Stromal cell of bone marrow (primary cell): ENCODE measurements around the gene TSPEAR.
"Not testable (repeated sequence)": the region's sequence is repeated elsewhere in the genome, so short reads cannot be mapped to it uniquely, and the experiment has no call there.

Source experiments
- DNase-seq: peaks from one replicate; pipeline ENCODE4 v3.0.0-alpha.2; 2012; ENCODE audit warnings: low read depth

Gene TSPEAR

GRCh38 chr21:44603911-44604310 lies 107.5 kb downstream of the TSPEAR start:
- DNase-seq: no peak

DNA sequence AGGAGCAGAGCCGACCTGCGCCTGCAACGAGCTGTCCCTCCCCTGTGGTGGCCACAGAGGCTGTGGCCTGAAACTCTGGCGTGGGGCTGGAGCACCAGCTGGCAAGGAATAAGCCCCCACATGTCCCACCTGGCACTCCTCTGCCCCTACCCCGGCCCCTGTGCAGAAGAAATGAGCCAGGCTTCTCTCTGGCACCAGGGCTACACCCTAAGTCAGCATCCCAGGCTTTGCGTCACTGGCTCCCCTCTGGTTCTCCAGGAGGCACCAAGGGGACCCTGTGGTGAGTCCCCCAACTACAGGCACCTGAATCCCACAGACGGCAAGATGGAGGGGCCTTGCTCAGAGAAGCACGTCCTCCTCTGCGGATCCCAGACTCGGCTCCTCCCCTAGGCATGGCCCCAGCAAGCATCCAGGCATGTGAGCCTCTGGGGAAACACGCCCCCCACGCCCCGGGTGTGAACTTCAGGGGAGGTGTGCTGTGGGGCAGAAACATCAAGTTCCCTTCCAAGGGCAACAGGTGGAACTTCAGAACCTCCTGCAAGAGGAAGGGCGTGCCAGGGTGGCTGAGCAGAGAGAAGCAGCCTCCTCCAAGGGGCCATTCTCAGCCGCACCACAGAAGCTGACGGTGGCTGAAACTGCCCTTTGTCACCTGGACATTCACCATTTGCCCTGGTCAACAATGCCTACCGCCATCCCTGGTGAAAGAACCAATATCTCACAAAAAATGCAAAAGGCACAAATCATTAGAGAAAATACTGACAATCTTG lies 108.1 kb downstream of the TSPEAR start:
- no peak for DNase-seq

GRCh38 chr21:44602463-44602850 lies 108.9 kb downstream of the TSPEAR start:
- DNase-seq: no peak

- no peak for DNase-seq
These were observed 109.5 kb downstream of the TSPEAR start for GRCh38 chr21:44601596-44602462.

DNA sequence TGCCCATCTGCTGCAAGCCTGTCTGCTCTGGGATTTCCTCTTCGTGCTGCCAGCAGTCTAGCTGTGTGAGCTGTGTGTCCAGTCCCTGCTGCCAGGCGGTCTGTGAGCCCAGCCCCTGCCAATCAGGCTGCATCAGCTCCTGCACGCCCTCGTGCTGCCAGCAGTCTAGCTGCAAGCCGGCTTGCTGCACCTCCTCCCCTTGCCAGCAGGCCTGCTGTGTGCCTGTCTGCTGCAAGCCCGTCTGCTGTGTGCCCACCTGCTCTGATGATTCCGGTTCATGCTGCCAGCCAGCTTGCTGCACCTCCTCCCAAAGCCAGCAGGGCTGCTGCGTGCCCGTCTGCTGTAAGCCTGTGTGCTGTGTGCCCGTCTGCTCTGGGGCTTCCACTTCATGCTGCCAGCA lies 110.3 kb downstream of the TSPEAR start:
- DNase-seq: not testable (repeated sequence)

DNA sequence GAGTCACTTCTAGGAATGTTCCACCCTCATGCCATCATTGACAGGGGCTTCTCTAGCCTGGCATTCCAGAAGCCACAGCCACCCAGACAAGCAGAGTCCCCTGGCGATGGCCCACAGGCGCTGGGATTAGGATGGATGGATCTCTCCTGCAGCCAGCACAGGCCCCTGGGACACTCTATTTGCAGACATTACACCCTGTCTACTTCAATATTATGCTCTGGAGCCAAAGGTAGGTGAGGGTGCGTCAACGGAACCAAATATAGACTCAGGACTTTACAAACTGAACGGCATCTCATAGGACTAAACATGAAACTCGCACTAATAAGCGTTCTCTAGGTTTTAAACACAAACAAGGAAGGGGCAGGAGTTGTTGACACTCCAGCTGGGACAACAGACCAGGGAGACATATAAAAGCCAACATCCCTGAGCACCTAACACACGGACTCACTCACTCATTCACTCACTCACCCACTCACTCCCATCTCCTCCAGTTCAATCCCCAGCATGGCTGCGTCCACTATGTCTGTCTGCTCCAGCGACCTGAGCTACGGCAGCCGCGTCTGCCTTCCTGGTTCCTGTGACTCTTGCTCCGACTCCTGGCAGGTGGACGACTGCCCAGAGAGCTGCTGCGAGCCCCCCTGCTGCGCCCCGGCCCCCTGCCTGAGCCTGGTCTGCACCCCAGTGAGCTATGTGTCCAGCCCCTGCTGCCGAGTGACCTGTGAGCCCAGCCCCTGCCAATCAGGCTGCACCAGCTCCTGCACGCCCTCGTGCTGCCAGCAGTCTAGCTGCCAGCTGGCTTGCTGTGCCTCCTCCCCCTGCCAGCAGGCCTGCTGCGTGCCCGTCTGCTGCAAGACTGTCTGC lies 111.0 kb downstream of the TSPEAR start, which contains the start of gene KRTAP10-7:
TSS of gene KRTAP10-7 (plus strand) at position 480 of the 861 bp plus-strand sequence. CDS start at position 505, 25 bp downstream.
- not testable (repeated sequence) for DNase-seq

DNA sequence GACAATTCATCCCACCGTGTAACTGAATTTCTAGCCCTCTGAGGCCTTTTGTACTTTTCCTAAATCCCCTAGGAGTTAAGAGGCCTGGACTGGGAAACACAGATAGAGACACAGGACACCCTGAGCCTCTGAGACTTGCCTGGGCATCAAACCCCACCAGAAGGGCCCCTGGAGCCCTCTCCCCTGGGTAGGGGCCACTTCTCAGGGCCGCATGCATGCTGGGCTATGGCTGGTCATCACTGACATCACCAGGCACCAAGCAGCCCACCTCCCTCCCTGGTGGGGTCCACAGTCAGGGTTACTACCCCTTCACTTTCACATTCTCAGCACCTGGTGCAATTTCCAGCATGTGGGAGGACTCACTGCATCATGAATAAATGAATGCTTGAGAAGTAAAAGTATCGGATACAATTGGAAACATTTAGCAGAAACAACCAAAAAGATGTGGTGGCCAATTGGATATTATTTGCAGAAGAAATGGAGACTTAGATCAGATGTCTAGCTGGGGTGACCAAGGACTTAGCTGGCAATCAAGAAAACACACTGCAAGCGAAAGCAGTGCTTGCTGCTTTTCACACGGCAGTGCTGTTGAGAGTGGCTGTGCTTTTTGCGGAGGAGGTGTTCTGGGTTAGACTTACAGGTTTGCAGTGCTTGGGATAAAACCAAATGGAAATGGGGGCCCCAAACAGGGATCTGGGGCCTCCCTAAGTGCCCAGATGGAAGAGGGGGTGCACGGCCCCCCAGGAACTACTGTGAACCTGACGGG lies 111.9 kb downstream of the TSPEAR start:
- DNase-seq: no peak

- no peak for DNase-seq
These were observed 113.3 kb downstream of the TSPEAR start for GRCh38 chr21:44598061-44598460.

- DNase-seq: no peak
These were observed 115.2 kb downstream of the TSPEAR start for GRCh38 chr21:44596068-44596725.

- no peak for DNase-seq
These were observed 115.8 kb downstream of the TSPEAR start for GRCh38 chr21:44595524-44595923.

DNA sequence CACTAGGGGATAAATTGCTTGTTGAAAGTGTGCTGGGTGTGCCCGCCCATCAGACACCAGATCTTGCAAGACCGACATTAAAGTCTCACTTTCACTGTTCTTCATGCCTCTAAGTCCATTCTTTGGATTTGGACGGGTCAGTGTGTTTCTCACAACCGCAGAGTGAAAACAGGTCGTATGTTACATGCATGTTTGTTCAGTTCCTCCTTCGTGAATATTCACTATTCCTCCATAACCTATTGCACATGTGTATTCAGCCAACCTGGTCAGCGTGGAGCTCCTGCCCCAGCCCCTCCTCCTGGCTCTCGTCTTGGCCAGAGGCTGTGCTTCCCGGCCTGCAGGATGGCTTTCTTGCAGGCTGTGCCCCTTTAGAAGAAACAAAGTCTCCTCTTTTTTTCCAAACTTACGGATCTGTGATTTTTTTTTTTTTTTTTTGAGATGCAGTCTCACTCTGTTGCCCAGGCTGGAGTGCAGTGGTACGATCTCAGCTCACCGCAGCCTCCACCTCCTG lies 116.9 kb downstream of the TSPEAR start:
- DNase-seq: no peak

DNA sequence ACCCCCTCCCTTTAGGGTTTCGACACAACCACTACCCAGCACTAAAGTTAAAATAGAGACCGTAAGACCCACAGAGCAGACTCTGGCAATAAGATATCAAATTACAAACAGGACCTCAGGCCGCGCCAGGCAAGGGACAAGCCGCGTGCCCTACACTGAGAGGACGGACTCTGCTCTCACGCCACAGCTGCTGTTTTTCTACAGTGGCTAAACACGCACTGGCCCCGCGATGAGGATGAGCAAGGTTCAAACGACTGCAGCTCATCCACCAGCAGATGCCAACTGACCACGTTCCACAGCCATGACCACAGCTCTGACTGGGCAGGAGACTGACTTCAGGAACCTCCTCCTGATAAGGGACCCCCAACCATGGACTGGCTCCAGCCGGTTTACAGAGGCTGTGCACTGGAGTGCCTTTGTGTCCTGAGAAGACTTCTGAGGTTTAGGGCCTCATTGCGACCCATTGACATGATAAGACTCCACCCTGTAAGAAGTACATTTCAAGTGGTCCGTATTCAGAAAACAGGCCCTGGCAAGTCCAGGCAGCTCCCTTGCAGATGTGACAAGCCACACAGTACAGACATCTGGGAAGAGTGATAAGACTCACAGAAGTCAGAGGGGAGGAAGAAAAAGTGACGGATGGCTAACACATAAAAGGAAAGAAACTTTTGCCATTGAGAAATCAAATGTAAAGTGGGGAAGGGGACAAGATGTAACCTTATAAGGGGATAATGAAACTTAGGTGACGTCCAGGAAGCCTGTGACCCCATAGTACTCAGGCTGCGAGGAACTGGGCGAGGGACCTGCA lies 117.6 kb downstream of the TSPEAR start:
- DNase-seq: no peak

GRCh38 chr21:44592446-44593311 lies 118.7 kb downstream of the TSPEAR start, which contains the start of gene KRTAP10-6:
Gene KRTAP10-6 (minus strand): TSS chr21:44592505. CDS start chr21:44592484, 21 bp downstream.
- DNase-seq: no peak

- DNase-seq: not testable (repeated sequence)
These were observed 119.6 kb downstream of the TSPEAR start for GRCh38 chr21:44591801-44592130.

DNA sequence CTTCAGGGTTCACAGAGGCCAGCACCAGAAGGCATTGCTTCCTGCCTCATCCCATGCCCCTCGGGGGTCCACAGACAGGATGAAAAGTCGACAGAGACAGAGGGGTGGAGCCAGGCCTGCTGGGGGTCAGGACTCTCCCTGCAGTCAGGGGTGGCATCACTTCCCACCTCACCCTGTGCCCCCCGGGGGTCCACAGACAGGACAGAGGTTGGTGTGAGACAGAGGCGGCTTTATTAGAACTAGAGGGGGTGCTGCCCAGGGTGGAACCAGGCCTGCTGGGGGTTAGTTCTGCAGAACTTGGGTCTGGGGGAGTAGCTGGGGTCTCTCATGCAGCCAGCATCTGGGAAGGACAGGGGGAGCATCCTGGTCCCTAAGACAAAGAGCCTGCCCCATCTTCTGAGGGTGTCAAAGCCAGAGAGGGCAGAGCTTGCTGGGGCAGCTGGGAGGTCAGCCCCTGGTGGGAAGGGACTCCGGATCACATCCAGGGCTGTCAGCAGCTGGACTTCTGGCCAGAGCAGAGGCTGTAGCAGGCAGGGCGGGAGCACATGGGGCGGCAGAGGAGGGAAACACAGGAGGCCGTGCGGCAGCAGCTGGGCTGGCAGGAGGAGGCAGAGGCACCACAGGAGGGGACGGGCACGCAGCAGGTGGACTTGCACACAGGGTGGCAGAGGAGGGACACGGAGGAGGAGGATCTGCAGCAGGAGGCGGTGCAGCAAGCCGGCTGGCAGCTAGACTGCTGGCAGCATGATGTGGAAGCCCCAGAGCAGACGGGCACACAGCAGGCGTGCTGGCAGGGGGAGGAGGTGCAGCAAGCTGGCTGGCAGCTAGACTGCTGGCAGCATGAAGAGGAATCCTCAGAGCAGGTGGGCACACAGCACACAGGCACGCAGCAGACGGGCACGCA lies 120.2 kb downstream of the TSPEAR start:
- not testable (repeated sequence) for DNase-seq

- DNase-seq: no peak
These were observed 121.1 kb downstream of the TSPEAR start for GRCh38 chr21:44590311-44590721.

DNA sequence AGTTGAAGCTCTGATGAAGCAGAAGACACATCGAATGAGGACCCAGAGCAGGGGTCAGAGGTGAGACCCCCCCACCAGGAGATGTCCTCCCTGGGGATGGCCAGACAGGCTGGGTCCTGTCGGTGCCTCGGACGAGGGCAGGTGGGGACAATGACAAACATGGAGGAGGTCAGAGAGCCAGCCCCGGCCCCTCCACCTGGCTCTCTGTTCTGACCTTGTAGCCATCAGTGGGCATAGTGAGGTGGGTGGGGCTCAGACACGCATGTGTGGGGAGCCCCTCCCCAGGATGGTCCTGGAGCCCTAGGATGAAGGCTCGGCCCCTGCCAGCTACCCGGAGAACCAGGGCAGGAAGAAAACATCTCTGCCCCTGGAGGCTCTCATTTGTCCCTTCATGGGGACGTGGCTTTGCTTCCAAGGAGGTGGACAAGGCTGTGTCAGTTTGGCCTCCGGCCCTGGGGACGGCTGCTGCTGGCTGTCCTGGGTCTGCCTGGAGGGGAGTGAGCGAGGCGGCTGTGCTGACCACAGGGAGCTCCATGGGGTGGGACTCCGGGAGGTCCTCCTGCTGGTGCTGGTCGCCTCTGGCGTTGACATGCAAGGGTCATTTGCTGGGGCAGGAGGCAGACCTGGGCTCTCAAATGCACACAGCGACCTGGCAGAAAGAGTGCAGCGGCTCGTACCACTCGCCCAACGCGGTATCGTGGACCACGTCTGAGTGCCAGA lies 121.6 kb downstream of the TSPEAR start:
- DNase-seq: no peak
